DOHH2 (cell line): ENCODE results near the gene GPR180.

Experiments
- CTCF ChIP-seq: fragments of 200-600 bp; sonication (generic); IDR thresholded peaks from one replicate; pipeline ENCODE4 v1.5.1; 2014; ENCODE audit warnings: antibody characterized with exemption, mild to moderate bottlenecking, low read depth, low read length; ENCODE audit not compliant: poor library complexity, severe bottlenecking
- EZH2phosphoT487 ChIP-seq: fragments of 200-600 bp; sonication (generic); IDR thresholded peaks from 2 replicates; pipeline ENCODE4 v1.6.1; 2017; ENCODE audit warnings: borderline replicate concordance, mild to moderate bottlenecking, antibody characterized with exemption, low read length, moderate library complexity, mixed read lengths

DNA sequence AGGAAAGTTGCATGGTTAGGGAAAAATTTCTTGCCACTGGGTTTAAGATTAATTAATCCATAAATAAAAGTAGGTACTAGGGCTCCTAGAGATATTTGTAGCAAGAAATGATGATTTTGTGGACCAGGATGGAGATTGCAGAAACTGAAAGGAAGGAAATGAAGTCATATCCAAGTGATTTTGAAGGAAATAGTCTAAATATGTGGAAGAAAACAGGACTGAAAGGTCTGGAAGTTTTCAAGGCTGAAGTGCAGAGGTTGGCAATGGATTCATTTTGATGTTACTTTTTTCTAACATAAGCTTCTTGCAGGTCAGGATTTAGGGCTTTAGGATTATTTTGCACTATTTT is 57.9 kb downstream of the GPR180 start:
- TF ChIP-seq CTCF (no peak), EZH2phosphoT487 (no peak)
